Mesenchymal stem cell (in vitro differentiated cells and primary cell): ENCODE measurements around the gene CHRDL2.

Experiments used
- DNase-seq: peaks from one replicate; pipeline ENCODE4 v3.0.0-alpha.2; 2013
- H2AFZ ChIP-seq: one replicate; pipeline ENCODE4 v1.6.1; 2013; ENCODE audit warnings: low read depth, mild to moderate bottlenecking, control low read depth, inconsistent platforms, low read length, moderate library complexity
- H2AK5ac ChIP-seq: 2 replicates; pipeline ENCODE4 v1.6.1; 2013; ENCODE audit warnings: low read length, moderate library complexity, mild to moderate bottlenecking, inconsistent platforms; ENCODE audit not compliant: severe bottlenecking
- H2BK120ac ChIP-seq: one replicate; pipeline ENCODE4 v1.6.1; 2013; ENCODE audit warnings: low read depth, mild to moderate bottlenecking, inconsistent platforms, low read length, moderate library complexity
- H2BK12ac ChIP-seq, 2 experiments: one replicate each; pipeline ENCODE4 v1.6.1; 2013; ENCODE audit warnings: inconsistent platforms in 2 of 2, low read length in 2 of 2, mild to moderate bottlenecking in 2 of 2, moderate library complexity in 2 of 2, control low read depth in 1 of 2
- H2BK15ac ChIP-seq: one replicate; pipeline ENCODE4 v1.6.1; 2013; ENCODE audit warnings: mild to moderate bottlenecking, low read depth, inconsistent platforms; ENCODE audit not compliant: poor library complexity, severe bottlenecking
- H2BK5ac ChIP-seq: 2 replicates; pipeline ENCODE4 v1.6.1; 2013; ENCODE audit warnings: low read depth, mild to moderate bottlenecking, low read length, control low read depth, inconsistent platforms; ENCODE audit not compliant: poor library complexity, severe bottlenecking
- H3K14ac ChIP-seq, 2 experiments: one replicate each; pipeline ENCODE4 v1.6.1; 2013; ENCODE audit warnings: inconsistent platforms in 2 of 2, low read length in 2 of 2, control low read depth in 1 of 2, mild to moderate bottlenecking in 1 of 2, moderate library complexity in 1 of 2
- H3K18ac ChIP-seq, 2 experiments: one replicate each; pipeline ENCODE4 v1.6.1; 2013; ENCODE audit warnings: inconsistent platforms in 2 of 2, low read length in 2 of 2, control low read depth in 1 of 2, low read depth in 1 of 2, mild to moderate bottlenecking in 1 of 2
- H3K23ac ChIP-seq, 2 experiments: one replicate each; pipeline ENCODE4 v1.6.1; 2013; ENCODE audit warnings: inconsistent platforms in 2 of 2, low read length in 2 of 2, mild to moderate bottlenecking in 2 of 2, moderate library complexity in 2 of 2, control low read depth in 1 of 2
- H3K27ac ChIP-seq: 2 replicates; pipeline ENCODE4 v1.5.1; 2013; ENCODE audit warnings: mild to moderate bottlenecking, moderate library complexity, low read length, control low read depth, inconsistent platforms; ENCODE audit not compliant: poor library complexity, severe bottlenecking
- H3K27me3 ChIP-seq, 2 experiments: 2 replicates each; pipeline versions ENCODE4 v1.6.1 to v1.7.0; 2013; ENCODE audit warnings: low read length in 2 of 2, mild to moderate bottlenecking in 2 of 2, moderate library complexity in 2 of 2, control low read depth in 1 of 2, inconsistent platforms in 1 of 2; ENCODE audit not compliant: control insufficient read depth in 1 of 2, insufficient read depth in 1 of 2
- H3K36me3 ChIP-seq, 2 experiments: 2 replicates each; pipeline versions ENCODE4 v1.6.1 to v1.7.0; 2013; ENCODE audit warnings: low read length in 2 of 2, control low read depth in 1 of 2, inconsistent platforms in 1 of 2, low read depth in 1 of 2, mild to moderate bottlenecking in 1 of 2; ENCODE audit not compliant: insufficient read depth in 2 of 2, control insufficient read depth in 1 of 2
- H3K4ac ChIP-seq, 2 experiments: one replicate each; pipeline ENCODE4 v1.6.1; 2013; ENCODE audit warnings: inconsistent platforms in 2 of 2, low read length in 2 of 2, mild to moderate bottlenecking in 2 of 2, moderate library complexity in 2 of 2, control low read depth in 1 of 2, low read depth in 1 of 2
- H3K4me1 ChIP-seq: 2 replicates; pipeline ENCODE4 v1.6.1; 2013; ENCODE audit warnings: low read depth, low read length, control low read depth; ENCODE audit not compliant: control insufficient read depth, insufficient read depth
- H3K4me2 ChIP-seq: 2 replicates; pipeline ENCODE4 v1.6.1; 2013; ENCODE audit warnings: low read length, mild to moderate bottlenecking, inconsistent platforms; ENCODE audit not compliant: poor library complexity, severe bottlenecking
- H3K4me3 ChIP-seq, 2 experiments: 2 replicates each; pipeline versions ENCODE4 v1.5.1 to v1.7.0; 2013; ENCODE audit warnings: low read length in 2 of 2, mild to moderate bottlenecking in 2 of 2, control low read depth in 1 of 2, low read depth in 1 of 2; ENCODE audit not compliant: insufficient read depth in 1 of 2
- H3K79me1 ChIP-seq: replicated peaks from 2 replicates; pipeline ENCODE4 v1.6.1; 2013; ENCODE audit warnings: mild to moderate bottlenecking, control low read depth, low read length, inconsistent platforms; ENCODE audit not compliant: poor library complexity, severe bottlenecking
- H3K9ac ChIP-seq: 2 replicates; pipeline ENCODE4 v1.7.0; 2013; ENCODE audit warnings: mild to moderate bottlenecking, low read length, moderate library complexity
- H3K9me3 ChIP-seq: 2 replicates; pipeline ENCODE4 v1.7.0; 2013; ENCODE audit warnings: mild to moderate bottlenecking, low read length; ENCODE audit not compliant: control insufficient read depth
- H4K8ac ChIP-seq: one replicate; pipeline ENCODE4 v1.6.1; 2013; ENCODE audit warnings: inconsistent platforms, mild to moderate bottlenecking, low read length, moderate library complexity
- H4K91ac ChIP-seq: one replicate; pipeline ENCODE4 v1.6.1; 2013; ENCODE audit warnings: mild to moderate bottlenecking, low read length, inconsistent platforms
- WGBS: methylation state at CpG from one replicate; pipeline ENCODE4 v1.1.7; 2013; ENCODE audit warnings: mixed read lengths; 5-methylcytosine and 5-hydroxymethylcytosine counted together

Gene CHRDL2

DNA sequence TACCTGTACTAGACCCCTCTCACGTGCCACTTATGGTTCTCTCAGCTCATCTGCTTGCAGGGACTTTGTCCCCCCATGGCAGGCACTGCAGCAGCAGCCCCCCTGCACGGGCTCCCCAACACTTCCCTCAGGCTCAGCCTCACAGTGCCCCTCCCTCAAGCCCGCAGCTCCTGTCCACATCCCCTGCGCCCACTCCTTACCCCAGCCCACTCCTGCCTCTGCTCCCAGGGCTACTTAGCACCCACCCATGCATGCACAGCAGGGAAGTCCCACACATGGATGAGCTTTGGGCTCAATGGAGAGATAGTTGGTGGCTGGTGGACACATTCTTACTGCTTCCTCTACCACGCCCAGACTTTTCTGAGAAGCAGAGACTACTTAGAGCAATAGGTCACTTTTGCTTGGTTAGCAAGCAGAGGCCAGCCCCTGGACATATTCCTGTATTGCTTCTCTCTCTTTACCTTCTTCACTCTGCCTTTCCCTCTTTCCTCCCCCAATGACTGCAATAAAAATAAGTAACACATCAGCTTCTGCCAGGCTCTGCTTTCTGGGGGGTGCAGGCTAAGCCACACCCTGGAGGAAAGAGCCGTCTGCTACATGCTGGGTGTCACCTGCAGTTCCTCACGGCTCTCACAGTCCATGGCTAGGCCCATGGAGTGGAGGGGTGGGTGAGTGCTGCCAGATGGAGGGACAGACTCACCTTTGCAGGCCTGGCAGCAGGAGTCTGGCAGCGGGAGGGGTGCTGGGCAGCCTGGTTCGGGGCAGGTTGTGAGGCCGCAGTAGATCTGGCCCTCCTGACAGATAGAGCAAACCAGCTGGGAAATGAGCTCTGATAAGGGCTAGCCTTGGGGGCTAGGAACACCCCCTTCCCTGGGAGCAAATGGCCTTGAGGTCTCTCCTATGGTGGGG lies 23.4 kb downstream of the CHRDL2 start:
- Histone ChIP-seq H2AFZ (no peak overlapping the region), H3K36me3 (no peaks in the 10 kb centered on the region), H2AK5ac (no peak overlapping the region), H3K9ac (no peak overlapping the region), H2BK15ac (no peak overlapping the region), H2BK5ac (no peak overlapping the region), H3K9me3 (no peaks in the 10 kb centered on the region), H2BK12ac (no peak overlapping the region), H3K27me3 (peaks cover 1 to 20% of the 10 kb centered on the region in 2 experiments), H4K91ac (no peak overlapping the region), H4K8ac (no peak overlapping the region), H3K18ac (no peak overlapping the region), H3K27ac (no peak overlapping the region), H3K23ac (no peak overlapping the region), H3K4me2 (no peak overlapping the region), H3K4ac (no peak overlapping the region), H3K4me1 (peaks cover 4% of the 10 kb centered on the region), H2BK120ac (no peak overlapping the region), H3K4me3 (no peak overlapping the region), H3K79me1 (no peaks in the 10 kb centered on the region), H3K14ac (no peak overlapping the region)
- no peak for DNase-seq
- 86% methylated on average over 10 of the region's 10 CpGs for WGBS

DNA sequence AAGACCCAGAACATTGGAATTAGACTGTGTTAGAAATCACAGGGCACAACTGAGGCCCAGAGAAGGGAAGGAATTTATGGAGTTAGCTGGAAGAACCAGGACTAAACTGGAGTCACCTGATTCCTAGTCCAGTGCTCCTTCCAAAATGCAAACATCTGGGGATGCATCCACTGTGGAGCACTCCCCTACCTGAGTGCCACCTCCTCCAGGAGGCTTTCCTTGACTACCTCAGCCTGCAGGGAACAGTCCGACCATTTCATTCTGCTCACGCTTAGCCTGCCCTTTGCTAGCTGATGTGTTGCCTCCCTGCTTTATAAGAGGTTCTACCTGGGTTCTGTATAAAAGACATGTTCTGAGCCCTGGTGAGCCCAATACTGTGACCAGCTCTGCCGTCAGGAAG lies 24.0 kb downstream of the CHRDL2 start:
- H3K4me3 ChIP-seq, result no peak overlapping the region
- H3K27ac ChIP-seq, result no peak overlapping the region
- H2BK12ac ChIP-seq, result no peak overlapping the region
- H3K9me3 ChIP-seq, result no peaks in the 10 kb centered on the region
- H3K4ac ChIP-seq, result no peak overlapping the region
- H2BK120ac ChIP-seq, result no peak overlapping the region
- H4K8ac ChIP-seq, result no peak overlapping the region
- H2AFZ ChIP-seq, result no peak overlapping the region
- no peak overlapping the region for H2AK5ac ChIP-seq
- no peak overlapping the region for H3K4me2 ChIP-seq
- no peaks in the 10 kb centered on the region for H3K36me3 ChIP-seq
- H3K23ac ChIP-seq, result no peak overlapping the region
- no peaks in the 10 kb centered on the region for H3K79me1 ChIP-seq
- H3K27me3 ChIP-seq, result peaks cover 0 to 19% of the 10 kb centered on the region in 2 experiments
- H3K18ac ChIP-seq, result no peak overlapping the region
- no peak overlapping the region for H3K14ac ChIP-seq
- WGBS, result 97% methylated on average over 3 of the region's 3 CpGs
- no peak overlapping the region for H2BK15ac ChIP-seq
- no peak for DNase-seq
- H3K9ac ChIP-seq, result no peak overlapping the region
- H3K4me1 ChIP-seq, result peaks cover 4% of the 10 kb centered on the region
- H4K91ac ChIP-seq, result no peak overlapping the region
- no peak overlapping the region for H2BK5ac ChIP-seq

- Histone ChIP-seq H4K91ac (no peak overlapping the region), H3K36me3 (no peaks in the 10 kb centered on the region), H2BK120ac (no peak overlapping the region), H3K4me2 (no peak overlapping the region), H2AFZ (no peak overlapping the region), H3K9ac (no peak overlapping the region), H2BK15ac (no peak overlapping the region), H3K4me1 (peaks cover 4% of the 10 kb centered on the region), H2BK5ac (no peak overlapping the region), H3K23ac (no peak overlapping the region), H3K18ac (no peak overlapping the region), H4K8ac (no peak overlapping the region), H3K4me3 (no peak overlapping the region), H2BK12ac (no peak overlapping the region), H3K14ac (no peak overlapping the region), H3K9me3 (no peaks in the 10 kb centered on the region), H3K27ac (no peak overlapping the region), H2AK5ac (no peak overlapping the region), H3K79me1 (no peaks in the 10 kb centered on the region), H3K4ac (no peak overlapping the region), H3K27me3 (peaks cover 0 to 24% of the 10 kb centered on the region in 2 experiments)
- no peak for DNase-seq
- WGBS, result 94% methylated on average over 13 of the region's 13 CpGs
These were observed 28.0 kb downstream of the CHRDL2 start for GRCh38 chr11:74703211-74703610.

DNA sequence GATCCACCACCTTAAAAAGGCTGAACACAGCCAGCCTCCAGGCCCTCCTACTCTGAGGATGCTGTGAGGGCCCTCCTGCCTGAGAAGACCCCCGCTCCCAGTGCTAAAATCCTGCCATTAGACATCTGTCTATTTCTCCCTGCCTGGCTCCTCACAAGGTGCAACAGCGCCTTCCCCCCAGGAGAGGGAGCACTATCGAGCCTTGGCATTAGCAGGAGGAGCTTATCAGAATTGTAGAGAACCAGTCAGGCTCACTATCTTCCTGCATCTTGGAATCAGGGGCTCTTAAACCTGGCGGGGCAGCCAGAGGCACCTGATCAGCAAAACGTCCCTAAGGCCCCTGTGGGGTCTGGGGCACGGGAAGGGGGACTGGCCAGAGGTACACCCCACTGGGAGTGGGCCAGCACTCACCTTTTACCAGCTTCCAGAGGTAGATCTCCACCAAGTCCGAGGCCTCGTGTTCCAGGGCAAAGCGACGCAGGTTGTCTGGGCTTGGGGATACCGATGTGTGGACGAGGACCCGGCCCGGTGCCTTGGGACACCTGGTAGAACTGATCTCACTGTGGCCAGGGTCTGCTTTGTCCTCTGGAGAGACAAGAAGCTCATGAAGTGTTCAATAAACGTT lies 28.7 kb downstream of the CHRDL2 start:
- Histone ChIP-seq H3K9ac (no peak overlapping the region), H4K91ac (no peak overlapping the region), H2BK12ac (no peak overlapping the region), H2BK15ac (no peak overlapping the region), H3K79me1 (no peaks in the 10 kb centered on the region), H3K14ac (no peak overlapping the region), H2AK5ac (no peak overlapping the region), H3K4ac (no peak overlapping the region), H3K4me2 (no peak overlapping the region), H3K4me1 (no peaks in the 10 kb centered on the region), H3K27me3 (peaks cover 0 to 24% of the 10 kb centered on the region in 2 experiments), H2BK120ac (no peak overlapping the region), H2AFZ (no peak overlapping the region), H3K4me3 (no peak overlapping the region), H4K8ac (no peak overlapping the region), H3K23ac (no peak overlapping the region), H3K9me3 (no peaks in the 10 kb centered on the region), H2BK5ac (no peak overlapping the region), H3K27ac (no peak overlapping the region), H3K18ac (no peak overlapping the region), H3K36me3 (no peaks in the 10 kb centered on the region)
- WGBS, result 49% methylated on average over 15 of the region's 15 CpGs
- peak; percentile 74 for DNase-seq
